GM18502 (cell line): Measurements from ENCODE around the gene VAPA.

Source experiments
- ATAC-seq: cut with Tn5 transposase; IDR thresholded peaks from one replicate; pipeline ENCODE4 v1.9.1; 2021; ENCODE audit warnings: mild to moderate bottlenecking; ENCODE audit not compliant: unreplicated experiment, poor library complexity

VAPA gene

GRCh38 chr18:9931146-9931545 is 17.3 kb downstream of the VAPA start:
- ATAC-seq: no peak

- no peak for ATAC-seq
Observed at GRCh38 chr18:9931678-9932077, 17.9 kb downstream of the VAPA start.

- ATAC-seq: no peak
Observed at GRCh38 chr18:9933865-9934264, 20.0 kb downstream of the VAPA start.

DNA sequence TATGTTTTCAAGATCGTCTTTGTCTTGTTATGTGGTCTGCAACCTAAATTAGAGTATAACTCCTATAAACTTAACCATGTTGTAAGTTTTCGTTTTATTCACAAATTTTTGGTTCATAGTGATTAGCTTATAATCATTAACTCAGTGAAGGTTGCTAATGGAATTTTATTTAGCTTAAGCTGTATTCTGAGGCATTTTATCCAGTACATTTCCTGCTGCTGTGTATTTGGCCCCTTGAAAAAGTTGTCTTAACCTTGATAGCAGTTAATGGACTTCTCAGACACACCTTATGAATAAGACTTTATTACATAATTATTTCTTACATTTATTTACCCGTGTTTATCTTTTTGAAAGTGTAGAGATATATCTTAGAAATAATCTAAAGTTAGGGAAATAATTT is 20.5 kb downstream of the VAPA start:
- no peak for ATAC-seq

GRCh38 chr18:9941103-9941502 is 27.3 kb downstream of the VAPA start:
- no peak for ATAC-seq

DNA sequence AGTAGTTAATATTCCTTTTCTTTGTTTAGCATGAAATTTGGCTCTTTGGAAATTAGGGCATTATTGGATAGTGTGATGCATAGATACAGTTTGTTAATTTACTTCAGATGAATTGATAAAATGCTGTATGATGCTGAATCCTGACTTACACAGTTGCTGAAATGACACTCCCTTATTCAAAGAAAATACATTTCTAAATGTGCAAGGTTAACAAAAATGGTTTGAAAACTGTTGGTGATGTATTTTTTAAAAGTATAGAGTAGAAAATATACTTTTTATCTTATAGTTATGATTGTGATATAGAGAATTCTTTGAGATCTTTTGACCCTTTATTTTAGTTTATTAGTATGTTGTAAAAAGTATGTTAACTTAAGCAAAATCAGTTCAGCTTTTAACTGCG is 27.8 kb downstream of the VAPA start:
- ATAC-seq: no peak

- ATAC-seq: no peak
Observed at GRCh38 chr18:9943311-9943710, 29.5 kb downstream of the VAPA start.

DNA sequence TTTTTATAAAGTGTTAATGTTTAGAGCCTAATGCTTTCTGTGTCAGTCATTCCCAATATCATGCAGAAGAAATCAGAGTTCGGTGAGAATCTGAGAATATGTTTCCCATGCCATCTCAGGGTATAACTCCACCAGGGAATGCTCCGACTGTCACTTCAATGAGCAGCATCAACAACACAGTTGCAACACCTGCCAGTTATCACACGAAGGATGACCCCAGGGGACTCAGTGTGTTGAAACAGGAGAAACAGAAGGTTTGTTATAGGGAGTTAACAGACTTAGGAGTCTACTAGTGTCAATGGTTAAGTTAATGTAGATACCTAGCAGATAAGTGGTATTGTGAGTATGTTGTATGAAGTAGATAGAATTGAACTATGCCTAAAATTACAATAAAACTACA is 31.0 kb downstream of the VAPA start:
- ATAC-seq: no peak

- no peak for ATAC-seq
Observed at GRCh38 chr18:9946831-9947230, 33.0 kb downstream of the VAPA start.

- no peak for ATAC-seq
Observed at GRCh38 chr18:9947248-9947647, 33.4 kb downstream of the VAPA start.

- ATAC-seq: no peak
Observed at GRCh38 chr18:9949315-9949714, 35.5 kb downstream of the VAPA start.

DNA sequence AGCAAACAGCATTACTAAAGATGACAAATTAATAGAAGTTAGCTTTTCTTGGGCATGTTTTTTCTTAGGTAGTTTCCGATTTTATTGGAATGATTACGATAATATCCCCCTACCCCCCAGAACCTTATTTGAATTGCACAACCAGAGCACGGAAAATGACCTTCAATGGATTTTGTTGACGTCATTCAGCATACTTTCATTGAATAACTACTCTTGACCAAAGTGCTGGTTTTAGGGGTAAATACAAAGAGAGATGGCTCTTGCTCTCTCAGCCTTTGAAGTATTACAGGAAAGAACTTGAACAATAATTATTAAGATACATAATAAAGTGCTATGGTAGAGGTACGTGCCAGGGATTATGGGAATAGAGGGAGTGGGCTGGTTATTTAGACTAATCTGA is 36.0 kb downstream of the VAPA start:
- ATAC-seq: no peak

- no peak for ATAC-seq
Observed at GRCh38 chr18:9950289-9951016, 36.6 kb downstream of the VAPA start.

DNA sequence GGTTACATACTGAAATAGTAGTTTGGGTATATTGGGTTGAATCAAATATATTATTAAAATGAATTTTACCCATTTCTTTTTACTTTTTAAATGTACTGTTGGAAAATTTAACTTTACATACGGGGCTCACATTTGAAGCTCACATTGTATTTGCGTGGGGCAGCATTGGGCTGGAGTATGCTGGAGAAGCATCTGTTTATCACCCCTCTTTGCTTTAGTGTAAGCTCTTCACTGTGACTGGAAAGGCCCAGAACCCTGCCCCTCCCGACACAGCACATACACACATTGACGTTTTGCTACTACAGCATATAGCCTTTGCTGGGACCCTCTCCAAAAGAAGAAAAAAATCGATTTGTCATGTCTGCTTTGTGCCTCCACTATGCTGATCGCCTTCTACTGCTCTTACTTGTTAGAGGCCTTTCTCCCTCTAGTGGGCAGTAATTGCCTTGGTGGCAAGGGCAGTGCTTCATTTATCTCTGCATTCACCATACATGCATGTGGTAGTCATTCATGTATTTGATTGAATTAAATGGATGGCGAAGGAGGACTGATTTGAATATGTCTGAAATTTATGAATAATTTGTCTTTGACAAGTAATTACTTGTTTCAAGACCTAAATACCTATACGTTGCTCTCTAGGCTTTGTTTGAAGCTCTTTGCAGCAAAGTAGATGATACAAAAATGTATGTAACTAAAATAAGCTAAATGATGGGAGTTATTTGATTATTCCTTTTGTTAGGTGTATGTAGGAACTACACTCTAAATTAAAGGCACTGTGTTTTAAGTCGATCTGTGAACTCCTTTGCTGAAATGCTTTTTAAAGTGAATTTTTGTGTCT is 37.4 kb downstream of the VAPA start:
- no peak for ATAC-seq

- no peak for ATAC-seq
Observed at GRCh38 chr18:9952633-9953416, 39.0 kb downstream of the VAPA start.

DNA sequence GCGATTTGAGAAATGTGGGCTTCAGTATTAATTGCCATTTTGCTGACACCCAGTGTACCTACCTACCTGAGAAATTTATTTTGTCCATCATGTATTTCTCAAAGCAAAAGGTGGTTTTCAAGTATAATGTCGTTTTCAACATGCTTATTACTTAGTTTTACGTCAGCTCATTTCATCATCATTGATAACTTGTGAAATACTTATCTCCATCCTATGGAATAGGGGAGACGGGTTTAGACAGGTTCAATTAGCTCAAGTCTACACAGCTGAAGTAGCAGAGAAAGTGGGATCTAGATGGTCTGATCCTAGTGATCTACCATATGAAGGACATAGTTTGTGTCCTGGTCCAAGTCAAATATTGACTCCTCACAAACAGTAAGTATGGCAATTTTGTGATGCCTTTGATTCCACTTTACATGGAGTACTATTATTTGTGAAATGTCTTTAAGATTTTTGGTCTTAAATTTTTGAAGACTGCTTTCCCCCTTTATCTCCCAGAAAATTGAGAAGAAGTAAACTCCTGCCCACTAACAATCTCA is 45.1 kb downstream of the VAPA start:
- no peak for ATAC-seq

- ATAC-seq: no peak
Observed at GRCh38 chr18:9959564-9959963, 45.7 kb downstream of the VAPA start.

DNA sequence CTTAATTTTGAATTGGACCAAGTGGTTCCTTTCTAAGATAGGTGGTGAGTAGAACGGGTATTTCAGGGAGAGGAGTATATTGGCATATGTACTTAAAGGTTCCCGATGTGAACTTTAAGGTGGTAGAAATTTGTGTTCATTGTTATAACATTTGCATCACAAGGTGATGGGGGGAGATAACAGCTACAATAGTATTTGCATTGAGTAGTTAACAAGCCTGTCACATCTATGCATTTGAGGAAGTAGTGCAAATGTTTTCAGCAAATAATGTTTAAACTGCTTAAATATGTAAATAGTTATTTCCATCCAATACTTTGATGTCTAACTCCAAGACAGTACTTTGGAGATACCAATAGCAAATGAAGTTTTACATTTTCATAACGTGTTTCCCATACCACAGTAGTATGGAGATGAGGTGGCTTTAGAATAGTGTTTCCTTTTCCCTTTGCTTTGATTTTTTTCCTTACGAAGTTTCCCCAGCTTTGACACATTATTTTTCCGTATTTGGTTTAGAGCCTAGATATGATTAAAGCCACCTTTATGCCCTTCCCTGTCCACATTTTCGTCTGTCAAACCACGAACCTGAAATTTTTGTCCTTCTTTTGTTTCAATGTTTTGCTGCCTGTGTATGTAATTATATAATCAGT is 46.6 kb downstream of the VAPA start:
- no peak for ATAC-seq

GRCh38 chr18:9961041-9961440 is 47.2 kb downstream of the VAPA start:
- no peak for ATAC-seq
